GM19324 (cell line): Measurements from ENCODE around the gene NEB.
"Not testable (repeated sequence)": the region's sequence is repeated elsewhere in the genome, so short reads cannot be mapped to it uniquely, and the experiment has no call there.

ENCODE experiments used
- ATAC-seq: cut with Tn5 transposase; IDR thresholded peaks from one replicate; pipeline ENCODE4 v1.9.1; 2021; ENCODE audit warnings: mild to moderate bottlenecking, moderate library complexity; ENCODE audit not compliant: unreplicated experiment, low FRiP score

Gene NEB

DNA sequence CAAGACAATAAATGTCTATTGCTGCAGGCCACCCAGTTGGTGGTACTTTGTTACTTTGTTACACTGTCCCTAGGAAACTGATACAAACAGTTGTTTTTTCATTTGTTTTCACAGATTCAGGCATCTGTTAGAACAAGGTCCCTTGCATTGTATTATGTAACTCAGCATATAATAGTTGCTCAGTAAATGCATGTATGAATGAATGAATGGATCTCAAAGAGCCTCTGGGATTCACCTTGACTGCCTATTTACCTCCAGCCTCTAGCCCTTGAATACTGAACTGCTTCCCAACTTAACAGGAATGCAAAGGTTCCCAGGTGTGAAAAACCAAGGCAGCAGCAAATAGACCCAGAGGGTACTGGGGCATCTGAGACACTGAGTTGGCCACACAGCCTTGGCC lies 27.4 kb upstream of the NEB start:
- ATAC-seq = no peak

DNA sequence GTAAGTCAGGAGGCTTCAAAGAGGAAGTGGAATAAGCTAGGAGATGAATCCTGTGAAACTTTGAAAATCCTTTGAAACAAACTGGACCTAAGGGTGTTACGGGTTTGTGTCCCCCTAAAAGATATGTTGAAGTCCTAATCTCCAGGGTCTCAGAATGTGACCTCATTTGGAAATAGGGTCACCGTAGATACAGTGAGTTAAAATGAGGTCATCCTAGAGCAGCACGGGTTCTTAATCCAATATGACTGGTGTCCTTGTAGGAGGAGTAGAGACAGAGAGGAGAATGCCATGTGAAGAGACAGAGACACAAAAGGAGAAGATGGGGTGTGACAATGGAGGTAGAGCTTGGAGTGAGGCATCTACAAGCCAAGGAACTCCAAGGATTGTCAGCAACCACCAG lies 26.9 kb upstream of the NEB start:
- no peak for ATAC-seq

DNA sequence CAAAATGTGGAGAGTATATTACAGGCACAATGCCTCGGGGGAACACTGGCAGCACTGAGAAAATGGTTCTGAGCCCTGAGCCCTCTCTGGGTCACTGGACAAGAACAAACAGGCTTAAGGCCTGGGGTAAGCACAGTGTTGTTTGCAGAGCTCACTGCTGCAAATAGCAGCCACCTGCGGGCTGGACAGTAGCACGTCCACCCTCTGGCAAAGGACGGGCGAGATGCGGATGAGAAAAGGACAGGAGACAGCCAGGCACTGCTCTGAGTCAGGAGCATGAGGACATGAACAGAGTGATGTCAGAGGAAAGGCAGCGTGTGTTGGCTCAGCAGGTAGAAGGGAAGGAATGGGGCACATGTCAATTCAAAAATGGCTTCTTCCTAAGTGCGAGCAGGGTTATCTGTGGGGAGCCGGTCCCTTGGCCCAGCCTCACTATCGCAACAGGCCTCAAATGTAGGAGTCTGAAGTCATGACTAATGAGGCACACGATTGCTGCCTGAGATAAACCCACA lies 25.9 kb upstream of the NEB start:
- no peak for ATAC-seq

DNA sequence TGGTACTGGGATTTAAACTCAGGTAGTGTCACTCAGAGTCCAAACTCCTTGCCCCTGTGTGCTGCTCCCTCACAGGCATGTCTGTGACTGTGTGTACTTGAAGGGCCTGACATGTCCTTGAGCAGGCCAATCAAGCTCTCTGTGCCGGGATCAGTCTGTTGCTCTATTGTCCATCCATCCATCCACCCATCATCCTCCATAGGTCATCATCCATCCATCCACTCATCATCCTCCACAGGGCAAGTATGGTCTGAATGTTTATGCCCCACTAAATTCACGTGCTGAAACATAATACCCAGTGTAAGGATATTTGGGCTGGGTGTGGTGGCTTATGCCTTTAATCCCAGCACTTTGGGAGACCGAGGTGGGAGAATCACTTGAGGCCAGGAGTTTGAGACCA lies 24.5 kb upstream of the NEB start:
- no peak for ATAC-seq

DNA sequence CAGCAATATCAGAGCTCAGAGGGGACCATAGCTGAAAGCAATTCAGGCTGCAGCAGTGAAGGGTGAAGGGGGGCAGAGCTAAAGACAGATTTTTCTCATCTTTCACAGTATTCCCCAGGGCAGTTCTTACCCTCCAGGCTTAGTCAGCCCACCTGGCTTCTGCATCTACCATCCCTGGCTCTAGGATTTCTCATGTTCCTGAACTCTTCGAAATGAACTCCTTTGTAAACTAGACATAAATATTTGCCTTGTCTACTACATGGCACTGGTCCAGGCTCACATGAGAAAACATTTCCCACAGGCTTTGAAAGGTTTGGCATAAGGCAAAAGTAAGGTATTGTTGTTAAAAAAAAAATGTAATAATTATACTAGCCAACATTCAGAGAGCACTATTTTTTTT lies 23.6 kb upstream of the NEB start:
- ATAC-seq = no peak

DNA sequence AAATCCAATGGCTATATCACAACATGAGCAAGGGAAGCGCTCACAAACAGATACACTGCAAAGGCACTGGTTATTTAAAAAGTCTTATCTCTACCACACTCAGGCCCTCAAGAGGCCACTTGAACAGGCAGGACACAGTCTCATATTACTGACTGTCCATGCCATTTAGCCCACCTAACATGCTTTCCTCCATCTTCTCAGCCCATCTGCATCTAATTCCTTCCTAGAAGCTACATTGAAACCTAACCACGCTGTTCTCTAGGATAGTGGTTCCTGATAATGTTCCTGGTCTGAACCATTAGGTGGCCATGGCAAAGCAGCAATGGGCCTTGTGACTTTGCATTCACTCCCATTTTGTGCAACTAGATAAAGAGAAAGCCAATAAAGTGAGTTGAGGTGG lies 22.5 kb upstream of the NEB start:
- ATAC-seq = no peak

DNA sequence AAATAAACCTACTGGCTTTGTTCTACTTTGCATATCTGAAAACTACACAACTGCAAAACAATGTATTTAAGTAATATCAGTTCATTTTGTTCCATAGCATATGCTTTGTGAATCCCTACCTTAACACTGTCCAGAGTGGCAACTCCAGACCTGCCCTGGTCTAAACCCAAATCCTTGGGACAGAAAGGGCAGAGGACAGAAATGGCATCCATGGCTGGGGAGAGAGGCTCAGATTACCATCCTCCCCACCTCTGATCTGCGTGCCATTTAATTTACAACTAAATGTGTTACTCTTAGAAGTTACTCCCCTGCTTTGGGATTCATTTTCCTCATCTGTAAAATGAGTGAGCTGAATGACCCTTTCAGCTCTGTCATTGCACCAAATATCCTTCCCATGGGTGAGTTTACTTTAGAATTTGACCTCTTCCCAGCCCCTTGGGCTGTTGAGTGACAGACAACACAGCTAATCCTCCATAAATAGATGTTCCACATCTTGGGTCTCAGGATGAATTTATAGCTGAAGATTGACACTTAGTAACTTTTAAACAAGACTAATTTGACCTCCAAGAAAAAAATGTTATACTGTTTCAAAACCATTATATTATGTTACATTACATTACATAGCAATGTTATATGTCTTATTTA lies 20.1 kb upstream of the NEB start:
- no peak for ATAC-seq

DNA sequence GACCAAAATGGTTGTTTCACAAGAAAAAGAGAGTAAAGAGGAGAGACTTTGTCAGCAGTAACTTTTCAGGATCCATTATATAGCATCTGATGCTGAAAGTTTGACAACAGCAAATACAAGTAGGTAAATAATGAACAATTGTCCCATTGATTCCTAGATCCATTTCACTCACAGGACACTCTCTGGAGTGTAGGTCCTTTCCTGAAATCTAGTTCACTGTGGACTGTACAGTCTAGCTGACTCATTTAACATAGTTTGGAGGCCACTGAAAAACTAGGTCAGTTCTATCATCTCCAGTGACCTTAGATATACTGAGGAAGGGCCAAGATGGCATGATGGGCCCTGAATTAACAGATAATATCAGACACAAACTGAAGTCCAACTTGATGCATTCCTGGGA lies 19.3 kb upstream of the NEB start:
- ATAC-seq = no peak

DNA sequence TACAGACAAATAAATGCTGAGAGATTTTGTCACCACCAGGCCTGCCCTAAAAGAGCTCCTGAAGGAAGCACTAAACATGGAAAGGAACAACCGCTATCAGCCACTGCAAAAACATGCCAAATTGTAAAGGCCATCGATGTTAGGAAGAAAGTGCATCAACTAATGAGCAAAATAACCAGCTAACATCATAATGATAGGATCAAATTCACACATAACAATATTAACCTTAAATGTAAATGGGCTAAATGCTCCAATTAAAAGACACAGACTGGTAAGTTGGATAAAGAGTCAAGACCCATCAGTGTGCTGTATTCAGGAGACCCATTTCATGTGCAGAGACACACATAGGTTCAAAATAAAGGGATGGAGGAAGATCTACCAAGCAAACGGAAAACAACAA lies 11.0 kb upstream of the NEB start:
- ATAC-seq = not testable (repeated sequence)

DNA sequence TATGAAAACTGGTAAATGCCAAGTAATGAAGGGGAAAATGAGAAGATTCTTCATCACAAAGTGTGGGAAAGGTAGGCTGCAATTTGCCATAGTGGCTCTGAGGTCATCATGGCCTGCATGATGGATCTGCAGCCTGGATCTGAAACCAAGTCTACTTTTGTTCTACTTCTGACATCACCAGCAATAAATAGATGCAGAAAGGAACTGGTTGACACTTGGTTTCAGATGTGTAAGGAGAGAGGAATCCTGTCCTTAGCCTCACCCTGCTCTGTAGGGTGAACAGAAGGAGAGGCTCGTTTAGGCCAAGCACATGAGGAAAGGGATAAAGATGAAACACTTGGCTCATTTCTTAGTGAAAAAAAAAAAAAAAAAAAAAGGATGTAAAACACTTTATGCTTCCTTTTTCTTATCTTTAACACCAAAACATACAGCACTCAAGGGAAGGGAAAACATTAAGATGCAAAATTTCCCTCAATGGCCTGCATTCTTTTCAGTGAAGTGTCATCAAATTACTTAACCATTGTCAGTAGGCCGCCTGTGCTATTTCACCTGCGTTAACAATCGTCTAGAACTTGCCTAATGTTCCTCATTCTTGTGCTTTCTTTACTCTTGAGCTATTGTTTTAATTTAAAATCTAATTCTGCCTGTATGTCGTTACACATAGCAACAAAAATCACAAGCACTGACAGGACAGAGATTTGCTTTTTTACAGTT lies 3.9 kb downstream of the NEB start:
- ATAC-seq = no peak

DNA sequence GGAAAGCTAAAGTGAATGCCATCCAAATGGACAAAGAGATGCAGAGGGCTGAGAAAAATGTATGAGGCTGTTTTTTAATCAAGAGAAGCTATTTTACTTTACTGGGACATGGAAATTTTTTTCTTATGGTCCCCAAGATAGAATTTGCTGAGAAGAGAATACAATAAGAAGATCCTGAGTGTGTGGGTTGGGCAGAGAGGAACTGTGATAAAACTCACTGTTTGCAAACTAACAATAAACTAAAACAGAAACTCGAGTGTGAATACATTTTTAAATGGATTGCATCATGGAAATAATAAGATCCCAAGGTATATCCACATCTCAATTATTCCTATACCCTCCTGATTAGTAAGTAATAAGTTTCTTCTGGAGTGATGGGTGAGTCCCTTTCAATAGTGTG lies 4.4 kb downstream of the NEB start:
- no peak for ATAC-seq

DNA sequence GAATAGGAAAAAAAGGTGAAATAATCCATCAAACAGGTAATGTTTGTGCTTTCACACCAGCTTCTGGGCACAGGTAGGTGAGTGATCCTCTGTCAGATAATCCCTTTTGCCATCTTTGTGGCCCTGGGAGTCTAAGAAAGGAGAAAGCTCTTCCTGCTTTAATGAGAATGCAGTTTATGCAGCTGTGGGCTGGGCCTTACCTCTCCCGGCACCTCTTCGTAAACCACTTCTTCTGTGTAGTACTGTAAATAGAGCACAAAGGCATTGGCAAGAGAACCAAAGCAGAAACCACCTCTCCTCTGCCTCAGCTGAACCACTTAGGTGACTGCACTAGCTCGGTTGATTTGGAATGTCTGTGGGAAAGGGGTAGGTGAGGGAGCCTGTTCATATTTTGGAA lies 4.9 kb downstream of the NEB start:
- no peak for ATAC-seq

DNA sequence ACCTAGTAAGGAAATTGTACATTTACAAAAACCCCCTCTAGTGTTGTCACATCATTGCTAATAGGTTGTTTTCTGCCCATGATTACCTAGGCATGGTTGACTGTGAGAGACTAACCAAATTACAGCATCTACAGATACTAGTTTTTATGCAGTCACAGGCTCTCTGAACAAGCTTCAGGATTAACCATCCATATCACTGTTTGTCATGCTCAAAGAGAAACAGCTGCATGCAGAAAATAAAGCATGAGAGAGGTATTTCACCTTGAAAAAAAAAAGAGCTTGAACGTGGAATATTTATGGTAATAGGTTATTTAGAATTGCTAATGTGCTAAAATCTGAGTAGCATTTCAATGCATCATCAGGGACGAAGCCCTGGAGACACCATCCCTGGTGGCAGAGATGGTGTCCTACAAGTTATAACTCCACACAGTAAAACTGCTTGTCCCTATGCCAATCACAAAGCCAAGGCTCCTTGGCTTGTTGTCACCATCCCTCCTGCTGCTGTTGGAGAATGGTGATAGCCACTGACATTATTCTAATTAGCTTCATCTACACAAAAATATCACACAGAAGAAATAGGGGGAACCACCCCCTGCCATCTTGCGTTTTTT lies 5.4 kb downstream of the NEB start:
- ATAC-seq = no peak

DNA sequence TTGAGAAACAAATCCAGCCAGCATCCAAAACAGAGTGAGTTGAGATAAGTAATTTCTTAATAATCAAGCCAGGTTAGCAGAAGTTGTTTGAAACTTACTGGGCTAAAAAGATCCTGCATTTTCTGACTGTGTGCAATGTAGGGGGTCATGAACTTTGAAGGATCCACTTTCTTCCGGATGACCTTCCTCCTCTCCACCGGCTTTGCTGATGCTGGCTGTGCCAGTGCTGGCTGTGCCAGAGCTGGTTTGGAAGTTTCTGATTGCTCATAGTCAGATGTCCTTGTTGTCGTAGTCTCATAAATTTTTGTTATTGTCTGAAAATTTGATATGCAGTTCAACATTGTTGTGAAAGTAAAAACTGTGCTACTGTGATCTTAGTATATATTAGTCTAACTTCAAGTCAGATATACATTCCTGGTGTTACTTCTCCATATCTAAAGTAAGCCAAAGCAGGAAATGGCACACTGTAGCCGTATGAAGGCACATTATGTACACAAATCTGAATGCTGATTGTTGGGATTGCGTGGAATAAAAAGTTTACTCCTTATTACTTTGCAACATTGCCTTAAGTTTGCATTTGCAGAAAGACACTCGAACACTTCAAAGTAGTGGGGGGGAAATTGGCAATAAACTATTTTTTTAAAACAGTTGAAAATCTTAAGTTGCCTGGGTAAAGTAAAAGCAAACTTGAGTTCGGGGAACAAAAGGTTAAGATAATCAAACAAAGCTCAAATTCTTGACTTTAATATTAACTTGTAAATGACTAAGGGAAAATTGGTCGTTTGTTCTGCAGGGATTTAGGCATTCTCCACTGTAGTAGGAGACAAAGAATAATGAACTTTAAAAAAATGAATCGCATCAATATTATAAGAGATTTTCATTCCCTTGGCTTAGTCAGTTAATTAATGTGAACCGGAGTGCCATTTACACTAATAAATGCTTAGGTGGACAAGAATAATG lies 6.4 kb downstream of the NEB start:
- no peak for ATAC-seq

DNA sequence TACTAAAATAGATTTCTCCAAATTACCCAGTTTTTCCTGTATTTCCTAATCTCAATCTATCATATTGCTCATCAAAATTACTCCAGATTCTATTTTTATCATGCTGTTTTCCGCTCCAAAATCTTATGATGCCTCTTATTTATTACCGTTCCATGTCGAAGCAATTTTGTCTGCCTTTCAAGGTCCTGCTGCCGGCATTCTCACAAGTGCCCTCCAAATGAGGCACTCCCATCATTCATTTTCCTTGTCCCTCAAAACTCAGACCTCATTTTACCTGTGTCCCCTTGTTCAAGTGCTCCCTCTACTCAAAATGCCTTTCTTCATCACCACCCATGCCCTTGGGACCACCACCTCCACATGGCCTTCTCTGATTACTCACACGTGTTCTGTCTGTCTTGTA lies 13.1 kb downstream of the NEB start:
- no peak for ATAC-seq

DNA sequence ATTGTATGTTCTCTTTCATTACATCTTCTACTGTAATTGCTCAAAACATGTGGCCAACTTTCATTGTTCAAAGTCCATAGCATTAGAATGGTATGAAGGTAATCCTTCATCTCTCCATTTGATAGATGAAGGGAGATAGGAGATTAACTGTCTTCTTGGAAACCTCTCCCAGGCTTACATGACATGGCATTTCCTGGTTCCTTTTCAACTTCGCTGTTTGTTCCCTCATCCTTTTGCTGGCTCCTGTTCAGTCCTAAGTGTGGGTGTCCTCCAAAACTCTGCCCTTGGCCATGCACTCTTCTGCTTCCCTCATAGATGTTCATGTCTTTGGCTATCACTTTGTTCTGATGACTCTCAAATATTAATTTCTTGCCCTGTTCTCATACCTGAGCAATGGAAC lies 13.8 kb downstream of the NEB start:
- ATAC-seq = no peak

DNA sequence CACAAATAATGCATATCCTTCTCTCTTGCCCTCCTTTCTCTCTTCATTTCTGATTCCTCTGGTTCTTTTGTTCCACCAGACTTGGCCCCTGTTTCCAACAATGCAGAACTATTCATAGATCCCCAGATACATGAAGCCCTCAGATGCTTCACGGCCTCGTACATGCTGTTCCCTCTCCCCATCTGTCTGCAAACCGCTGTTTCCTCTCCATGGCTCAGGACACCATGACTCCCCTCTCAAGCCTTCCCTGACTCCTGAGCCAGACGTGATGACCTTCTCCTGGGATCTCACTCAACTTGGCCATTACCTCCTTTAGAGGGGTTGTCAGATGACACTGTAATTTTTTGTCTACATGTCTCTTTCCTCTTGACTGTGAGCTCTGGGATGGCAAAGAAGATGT lies 15.5 kb downstream of the NEB start:
- no peak for ATAC-seq

DNA sequence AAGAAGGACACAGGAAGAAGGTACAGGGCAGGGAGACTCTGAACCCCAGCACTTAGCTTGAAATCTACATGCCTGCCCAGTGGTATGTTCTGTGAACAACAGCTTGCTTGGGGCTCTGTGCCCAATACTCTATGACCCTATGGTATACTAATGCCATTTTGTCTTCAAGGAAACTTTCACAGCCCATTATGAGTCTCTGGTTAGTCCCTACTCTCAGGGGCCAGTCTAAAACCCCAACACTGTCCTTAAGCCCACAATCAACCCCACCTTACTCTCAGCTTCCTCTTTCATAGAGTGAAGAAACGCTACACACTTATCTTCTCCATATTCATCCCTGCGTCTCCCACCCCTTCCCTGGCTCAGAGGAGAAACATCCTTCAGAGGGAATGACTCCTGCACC lies 16.0 kb downstream of the NEB start:
- ATAC-seq = no peak

DNA sequence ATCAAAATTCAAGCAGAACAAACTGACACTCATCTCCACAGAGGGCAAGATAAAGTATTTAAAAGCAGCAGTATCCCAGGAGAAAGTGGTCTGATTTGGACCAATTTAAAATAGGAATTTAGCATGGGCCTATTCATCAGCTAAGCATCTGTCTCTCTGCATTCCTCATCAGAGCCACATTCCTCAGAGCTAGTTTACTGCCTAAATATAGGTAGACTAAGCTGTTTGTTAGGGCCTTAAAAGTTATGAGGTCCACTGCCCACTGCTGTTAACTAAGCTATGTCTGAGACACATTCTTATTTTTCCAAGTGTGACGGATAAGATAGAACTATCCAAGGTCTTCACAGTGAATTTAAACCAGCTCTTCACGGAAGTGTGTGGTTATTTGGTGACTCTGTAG lies 17.6 kb downstream of the NEB start:
- no peak for ATAC-seq

DNA sequence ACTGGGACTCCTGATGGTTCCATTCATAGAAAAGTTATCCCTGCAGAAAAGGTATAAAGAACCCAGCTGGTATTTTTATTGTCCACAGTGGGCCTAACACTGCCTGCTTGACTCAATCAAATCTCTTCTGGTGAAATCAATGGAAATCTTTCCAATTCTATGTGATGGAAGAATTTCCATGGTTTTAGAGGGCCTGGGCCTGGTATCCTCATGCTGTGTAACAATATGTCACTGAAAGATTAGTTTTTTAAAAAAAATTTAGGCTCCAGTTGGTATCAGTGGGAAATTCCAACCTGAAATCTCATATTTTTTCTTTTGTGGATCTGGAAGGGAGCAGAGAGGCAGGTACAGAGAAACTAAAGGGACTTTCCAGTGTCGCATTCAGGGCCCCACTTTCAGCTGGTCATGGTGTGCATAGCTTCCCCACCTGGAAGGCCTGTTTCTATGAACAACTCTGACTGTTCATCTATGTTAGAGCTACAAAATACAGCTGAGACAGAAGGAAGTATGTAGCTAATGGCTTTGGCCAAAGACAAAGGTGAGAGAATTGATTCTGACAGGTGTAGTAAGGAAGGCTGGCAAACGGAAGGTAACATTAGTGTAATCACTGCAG lies 20.9 kb downstream of the NEB start:
- ATAC-seq = no peak
